KMS-11 (cell line): ENCODE measurements around the gene ZDHHC24.

Experiments used
- H2AFZ ChIP-seq: fragments of 200-600 bp; sonication (generic); 2 replicates; pipeline ENCODE4 v1.6.1; 2016; ENCODE audit warnings: antibody characterized with exemption, mixed run types, low read depth
- H3K27ac ChIP-seq: fragments of 200-600 bp; sonication (generic); 2 replicates; pipeline ENCODE4 v1.6.1; 2016; ENCODE audit warnings: mild to moderate bottlenecking, mixed run types
- H3K27me3 ChIP-seq: fragments of 200-600 bp; sonication (generic); 2 replicates; pipeline ENCODE4 v1.6.1; 2017; ENCODE audit warnings: mild to moderate bottlenecking, low read depth, mixed run types, moderate library complexity; ENCODE audit not compliant: insufficient read depth
- H3K36me3 ChIP-seq: fragments of 200-600 bp; sonication (generic); 2 replicates; pipeline ENCODE4 v1.6.1; 2017; ENCODE audit warnings: mild to moderate bottlenecking, mixed run types; ENCODE audit not compliant: insufficient read depth
- H3K4me1 ChIP-seq: fragments of 200-600 bp; sonication (generic); 2 replicates; pipeline ENCODE4 v1.6.1; 2016; ENCODE audit warnings: mild to moderate bottlenecking, low read depth, mixed run types; ENCODE audit not compliant: poor library complexity, severe bottlenecking
- H3K4me2 ChIP-seq: fragments of 200-600 bp; sonication (generic); 2 replicates; pipeline ENCODE4 v1.7.0; 2016; ENCODE audit warnings: mild to moderate bottlenecking, mixed run types
- H3K4me3 ChIP-seq: fragments of 200-600 bp; sonication (generic); IDR thresholded peaks from 2 replicates; pipeline ENCODE4 v1.6.1; 2017; ENCODE audit warnings: low read depth, low read length, mixed read lengths; ENCODE audit not compliant: insufficient read depth
- H3K79me2 ChIP-seq: fragments of 200-600 bp; sonication (generic); 2 replicates; pipeline ENCODE4 v1.6.1; 2016; ENCODE audit warnings: low read depth, mixed run types; ENCODE audit not compliant: insufficient read depth
- H3K9ac ChIP-seq: fragments of 200-600 bp; sonication (generic); 2 replicates; pipeline ENCODE4 v1.6.1; 2016; ENCODE audit warnings: mild to moderate bottlenecking, mixed run types
- H4K20me1 ChIP-seq: fragments of 200-600 bp; sonication (generic); 2 replicates; pipeline ENCODE4 v1.6.1; 2016; ENCODE audit warnings: mild to moderate bottlenecking, mixed run types; ENCODE audit not compliant: insufficient read depth
- TF ChIP-seq, protein P1 (sequence below): fragments of 200-600 bp; sonication (generic); conservative IDR thresholded peaks from 2 replicates; pipeline ENCODE4 v1.6.1; 2017; ENCODE audit warnings: low read depth, mild to moderate bottlenecking, antibody characterized with exemption, low read length, moderate library complexity, mixed read lengths

Gene ZDHHC24

DNA sequence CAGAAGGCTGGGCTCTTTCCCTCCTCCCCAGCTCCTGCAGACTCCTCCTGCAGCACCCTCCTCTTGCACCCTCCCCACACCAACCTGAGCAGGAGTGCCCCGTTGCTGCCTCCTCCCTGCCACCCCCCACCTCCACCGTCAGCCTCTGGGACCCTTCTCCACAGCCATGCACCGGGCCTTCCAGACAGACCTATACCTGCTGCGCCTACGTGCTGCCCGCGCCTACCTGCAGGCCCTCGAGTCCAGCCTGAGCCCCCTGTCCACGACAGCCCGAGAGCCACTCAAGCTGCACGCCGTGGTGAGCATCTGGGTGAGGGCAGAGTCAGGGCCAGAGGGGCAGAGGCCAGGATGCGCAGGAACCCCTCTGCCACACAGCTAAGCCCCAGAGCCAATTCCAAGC, 16.2 kb downstream of the ZDHHC24 start:
- no peak overlapping the region for H3K9ac ChIP-seq
- H3K4me2 ChIP-seq = no peak overlapping the region
- H2AFZ ChIP-seq = no peak overlapping the region
- H3K4me1 ChIP-seq = no peaks in the 10 kb centered on the region
- H3K27ac ChIP-seq = no peak overlapping the region
- no peaks in the 10 kb centered on the region for H3K79me2 ChIP-seq
- no peaks in the 10 kb centered on the region for H4K20me1 ChIP-seq
- TF ChIP-seq, protein P1, sequence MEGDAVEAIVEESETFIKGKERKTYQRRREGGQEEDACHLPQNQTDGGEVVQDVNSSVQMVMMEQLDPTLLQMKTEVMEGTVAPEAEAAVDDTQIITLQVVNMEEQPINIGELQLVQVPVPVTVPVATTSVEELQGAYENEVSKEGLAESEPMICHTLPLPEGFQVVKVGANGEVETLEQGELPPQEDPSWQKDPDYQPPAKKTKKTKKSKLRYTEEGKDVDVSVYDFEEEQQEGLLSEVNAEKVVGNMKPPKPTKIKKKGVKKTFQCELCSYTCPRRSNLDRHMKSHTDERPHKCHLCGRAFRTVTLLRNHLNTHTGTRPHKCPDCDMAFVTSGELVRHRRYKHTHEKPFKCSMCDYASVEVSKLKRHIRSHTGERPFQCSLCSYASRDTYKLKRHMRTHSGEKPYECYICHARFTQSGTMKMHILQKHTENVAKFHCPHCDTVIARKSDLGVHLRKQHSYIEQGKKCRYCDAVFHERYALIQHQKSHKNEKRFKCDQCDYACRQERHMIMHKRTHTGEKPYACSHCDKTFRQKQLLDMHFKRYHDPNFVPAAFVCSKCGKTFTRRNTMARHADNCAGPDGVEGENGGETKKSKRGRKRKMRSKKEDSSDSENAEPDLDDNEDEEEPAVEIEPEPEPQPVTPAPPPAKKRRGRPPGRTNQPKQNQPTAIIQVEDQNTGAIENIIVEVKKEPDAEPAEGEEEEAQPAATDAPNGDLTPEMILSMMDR = no peak
- H3K36me3 ChIP-seq = no peaks in the 10 kb centered on the region
- H3K27me3 ChIP-seq = no peaks in the 10 kb centered on the region
- H3K4me3 ChIP-seq = no peak overlapping the region

DNA sequence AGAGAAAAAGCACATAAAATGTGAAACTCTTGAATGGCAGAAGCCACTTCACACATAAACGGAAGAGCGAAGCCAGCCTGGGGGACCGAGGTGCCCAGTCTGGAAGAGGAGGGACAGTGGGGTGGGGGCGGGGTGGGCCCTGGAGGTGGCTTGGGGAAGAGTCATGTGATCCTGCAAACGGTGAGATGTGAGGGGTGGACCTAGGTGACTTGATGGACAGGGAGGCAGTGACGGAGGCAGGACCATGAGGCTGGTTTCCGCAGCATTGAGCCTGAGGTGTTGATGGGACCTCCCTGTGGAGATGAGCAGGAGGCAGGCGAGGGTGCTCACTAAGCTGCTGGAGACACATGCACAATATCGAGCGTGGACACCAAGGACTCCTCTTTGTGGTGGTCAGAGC, 16.8 kb downstream of the ZDHHC24 start:
- no peaks in the 10 kb centered on the region for H3K36me3 ChIP-seq
- H2AFZ ChIP-seq = no peak overlapping the region
- no peak overlapping the region for H3K9ac ChIP-seq
- no peak overlapping the region for H3K4me3 ChIP-seq
- H3K27me3 ChIP-seq = no peaks in the 10 kb centered on the region
- no peaks in the 10 kb centered on the region for H3K79me2 ChIP-seq
- no peak overlapping the region for H3K4me2 ChIP-seq
- TF ChIP-seq, protein P1 = no peak
- H4K20me1 ChIP-seq = no peaks in the 10 kb centered on the region
- no peak overlapping the region for H3K27ac ChIP-seq
- H3K4me1 ChIP-seq = no peaks in the 10 kb centered on the region

DNA sequence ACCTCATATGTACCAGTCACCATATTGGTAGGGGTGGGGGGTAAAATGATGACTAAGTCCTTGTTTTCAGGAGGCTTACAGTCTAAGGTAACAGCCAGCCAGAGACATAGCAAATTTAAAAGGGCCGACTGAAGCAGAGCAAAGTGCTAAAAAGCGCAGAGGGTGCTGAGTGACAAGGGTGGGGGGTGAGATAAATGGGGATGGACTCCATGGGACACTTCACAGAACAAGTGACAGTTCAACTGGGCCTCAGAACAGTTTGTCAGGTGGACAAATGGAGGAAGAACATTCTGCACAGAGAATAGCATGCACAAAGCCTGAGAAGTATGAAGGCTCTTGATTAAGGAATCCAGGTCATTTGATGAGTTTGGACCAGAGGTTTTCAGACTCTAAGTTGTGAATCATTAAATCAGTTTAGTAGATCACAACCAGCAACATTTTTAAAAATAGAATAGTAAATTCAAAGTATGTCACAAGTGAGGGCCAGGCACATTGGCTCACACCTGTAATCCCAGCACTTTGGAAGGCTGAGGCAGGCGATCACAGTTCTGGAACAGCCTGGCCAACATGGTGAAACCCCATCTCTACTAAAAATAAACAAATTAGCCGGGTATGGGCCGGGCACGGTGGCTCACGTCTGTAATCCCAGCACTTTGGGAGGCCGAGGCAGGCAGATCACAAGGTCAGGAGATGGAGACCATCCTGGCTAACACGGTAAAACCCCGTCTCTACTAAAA, 21.4 kb downstream of the ZDHHC24 start:
- Histone ChIP-seq H3K36me3 (no peaks in the 10 kb centered on the region), H3K27me3 (no peaks in the 10 kb centered on the region), H3K27ac (no peak overlapping the region), H3K9ac (no peak overlapping the region), H3K79me2 (no peaks in the 10 kb centered on the region), H3K4me3 (no peak overlapping the region), H2AFZ (no peak overlapping the region), H3K4me1 (no peaks in the 10 kb centered on the region), H3K4me2 (no peak overlapping the region), H4K20me1 (no peaks in the 10 kb centered on the region)
- TF ChIP-seq, protein P1 = no peak

DNA sequence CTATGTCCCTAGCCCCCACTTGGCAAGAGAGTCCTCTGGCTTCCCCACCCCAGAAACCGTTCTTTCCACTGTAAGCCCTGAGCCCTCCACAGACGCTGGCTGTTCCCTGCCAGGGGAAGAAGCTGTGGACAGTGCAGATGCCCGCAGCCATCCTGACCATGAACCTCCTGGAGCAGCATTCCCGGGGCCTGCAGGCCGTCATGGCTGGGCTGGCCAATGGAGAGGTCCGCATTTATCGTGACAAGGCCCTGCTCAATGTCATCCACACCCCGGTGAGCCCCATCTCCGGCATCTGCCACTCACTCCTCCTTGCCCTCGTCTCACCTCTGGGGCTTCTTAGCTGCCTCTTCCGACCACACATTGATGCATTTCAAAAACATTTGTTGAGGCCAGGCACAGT, 22.2 kb downstream of the ZDHHC24 start:
- TF ChIP-seq, protein P1 = no peak
- no peak overlapping the region for H3K27ac ChIP-seq
- no peak overlapping the region for H2AFZ ChIP-seq
- H3K79me2 ChIP-seq = no peaks in the 10 kb centered on the region
- no peaks in the 10 kb centered on the region for H3K36me3 ChIP-seq
- no peak overlapping the region for H3K4me2 ChIP-seq
- H3K4me1 ChIP-seq = no peaks in the 10 kb centered on the region
- no peak overlapping the region for H3K9ac ChIP-seq
- no peak overlapping the region for H3K4me3 ChIP-seq
- no peaks in the 10 kb centered on the region for H3K27me3 ChIP-seq
- no peaks in the 10 kb centered on the region for H4K20me1 ChIP-seq
